ENCODE measurements around the gene PLD1. TPM values are rescaled to one million over a fixed set of nuclear protein-coding genes. Genes with fewer than 3 reads are reported as not detected.

Gene PLD1
- total RNA-seq, 2 donors from 2014 or later: 9.5 to 15.9 TPM

DNA sequence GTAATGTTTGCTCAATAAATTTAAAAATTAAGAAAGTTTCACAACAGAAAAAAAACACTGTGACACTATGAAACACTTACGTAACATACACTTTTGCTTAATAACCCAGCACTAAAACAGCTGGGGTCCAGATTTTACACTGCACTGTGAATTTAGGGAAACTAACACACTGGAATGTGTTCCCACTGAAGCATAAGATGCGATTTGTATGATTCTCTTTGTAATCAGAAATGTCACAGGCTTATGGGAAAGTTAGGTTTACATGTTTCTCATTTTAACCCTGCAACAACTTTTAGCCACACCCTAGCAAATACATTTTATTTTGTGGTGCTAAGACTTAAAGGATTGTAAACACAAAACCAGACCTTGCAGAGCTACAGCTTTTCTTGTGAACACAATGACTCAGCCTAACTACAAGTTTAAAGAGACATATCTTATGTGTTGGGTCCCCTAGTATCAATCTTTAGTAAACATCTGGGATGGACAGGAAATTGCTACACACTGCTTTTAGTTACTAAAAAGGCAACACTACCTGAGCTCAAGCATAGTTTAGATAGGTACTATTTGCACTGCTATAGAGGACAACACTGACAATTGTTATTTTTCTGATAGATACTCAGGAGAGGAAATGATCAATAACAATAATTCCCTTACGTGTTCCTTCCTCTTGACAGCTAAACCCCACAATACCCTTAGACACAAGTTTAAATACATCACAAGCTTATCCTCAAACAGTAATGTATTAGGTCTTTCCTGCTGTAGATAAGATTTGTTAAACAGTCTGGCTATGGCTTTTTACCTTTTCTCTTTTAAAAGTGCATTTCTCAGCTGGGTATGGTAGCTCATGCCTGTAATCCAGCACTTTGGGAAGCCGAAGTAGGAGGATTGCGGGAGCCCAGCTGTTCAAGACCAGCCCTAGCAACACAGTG is 3.8 kb downstream of the PLD1 start:
- TF ChIP-seq, protein P1, sequence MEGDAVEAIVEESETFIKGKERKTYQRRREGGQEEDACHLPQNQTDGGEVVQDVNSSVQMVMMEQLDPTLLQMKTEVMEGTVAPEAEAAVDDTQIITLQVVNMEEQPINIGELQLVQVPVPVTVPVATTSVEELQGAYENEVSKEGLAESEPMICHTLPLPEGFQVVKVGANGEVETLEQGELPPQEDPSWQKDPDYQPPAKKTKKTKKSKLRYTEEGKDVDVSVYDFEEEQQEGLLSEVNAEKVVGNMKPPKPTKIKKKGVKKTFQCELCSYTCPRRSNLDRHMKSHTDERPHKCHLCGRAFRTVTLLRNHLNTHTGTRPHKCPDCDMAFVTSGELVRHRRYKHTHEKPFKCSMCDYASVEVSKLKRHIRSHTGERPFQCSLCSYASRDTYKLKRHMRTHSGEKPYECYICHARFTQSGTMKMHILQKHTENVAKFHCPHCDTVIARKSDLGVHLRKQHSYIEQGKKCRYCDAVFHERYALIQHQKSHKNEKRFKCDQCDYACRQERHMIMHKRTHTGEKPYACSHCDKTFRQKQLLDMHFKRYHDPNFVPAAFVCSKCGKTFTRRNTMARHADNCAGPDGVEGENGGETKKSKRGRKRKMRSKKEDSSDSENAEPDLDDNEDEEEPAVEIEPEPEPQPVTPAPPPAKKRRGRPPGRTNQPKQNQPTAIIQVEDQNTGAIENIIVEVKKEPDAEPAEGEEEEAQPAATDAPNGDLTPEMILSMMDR (conservative IDR thresholded peaks at IDR 0.05): no peak
- no peak overlapping the region for H3K9ac ChIP-seq (ENCODE audit: extremely low read depth, low read length, poor library complexity, severe bottlenecking)
- Mint-ChIP-seq H3K27ac (no peak overlapping the region), H3K36me3 (ENCODE audit: low read depth) (no peaks in the 10 kb centered on the region), H3K9me3 (no peaks in the 10 kb centered on the region), H3K27me3 (ENCODE audit: insufficient read depth) (peaks cover 30% of the 10 kb centered on the region), H3K4me3 (no peak overlapping the region), H3K4me1 (peaks cover 13% of the 10 kb centered on the region)
- H3K27ac ChIP-seq (ENCODE audit: low read depth, low read length): no peak overlapping the region
- DNase-seq: no peak
- H3K36me3 ChIP-seq (ENCODE audit: control insufficient read depth, insufficient read depth, low read length): no peaks in the 10 kb centered on the region
- 88 to 92% methylated on average over 3 to 5 of the region's 5 CpGs for WGBS, 2 experiments (ENCODE audit: insufficient coverage in 1 of 2, insufficient read length in 1 of 2)
- H3K4me1 ChIP-seq (ENCODE audit: control insufficient read depth, insufficient read depth, low read length): peaks cover 5% of the 10 kb centered on the region
- no peak overlapping the region for H3K4me3 ChIP-seq (ENCODE audit: low read length)
- peaks cover 17% of the 10 kb centered on the region for H3K27me3 ChIP-seq (ENCODE audit: control insufficient read depth, insufficient read depth, low read length, poor library complexity, severe bottlenecking)
- no peaks in the 10 kb centered on the region for H3K9me3 ChIP-seq (ENCODE audit: control insufficient read depth, low read length)

DNA sequence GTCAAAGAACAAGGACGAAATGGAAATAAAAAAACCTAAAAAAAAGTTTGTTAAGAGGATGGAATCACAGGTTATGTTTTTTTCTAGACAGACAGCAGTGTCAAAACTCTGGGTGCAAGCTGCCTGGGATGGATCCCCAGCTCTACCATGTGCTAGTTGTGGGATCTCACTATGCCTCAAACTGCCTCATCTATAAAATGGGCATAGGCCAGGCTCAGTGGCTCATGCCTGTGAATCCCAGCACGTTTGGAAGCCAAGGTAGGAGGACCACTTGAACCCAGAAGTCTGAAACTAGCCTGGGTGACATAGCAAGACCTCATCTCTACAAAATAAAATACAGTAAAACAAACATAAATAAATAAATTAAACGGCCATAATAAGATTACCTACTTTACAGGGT is 4.6 kb downstream of the PLD1 start:
- H3K27me3 Mint-ChIP-seq (ENCODE audit: insufficient read depth): peaks cover 23% of the 10 kb centered on the region
- no peaks in the 10 kb centered on the region for H3K36me3 Mint-ChIP-seq (ENCODE audit: low read depth)
- Histone ChIP-seq H3K4me3 (ENCODE audit: low read length) (no peak overlapping the region), H3K27me3 (ENCODE audit: control insufficient read depth, insufficient read depth, low read length, poor library complexity, severe bottlenecking) (peaks cover 9% of the 10 kb centered on the region), H3K27ac (ENCODE audit: low read depth, low read length) (no peak overlapping the region), H3K4me1 (ENCODE audit: control insufficient read depth, insufficient read depth, low read length) (peaks cover 5% of the 10 kb centered on the region), H3K9ac (ENCODE audit: extremely low read depth, low read length, poor library complexity, severe bottlenecking) (no peak overlapping the region), H3K9me3 (ENCODE audit: control insufficient read depth, low read length) (no peaks in the 10 kb centered on the region), H3K36me3 (ENCODE audit: control insufficient read depth, insufficient read depth, low read length) (no peaks in the 10 kb centered on the region)
- no peak for DNase-seq
- no peak overlapping the region for H3K27ac Mint-ChIP-seq
- WGBS, 2 experiments (ENCODE audit: insufficient coverage in 1 of 2, insufficient read length in 1 of 2): 86 to 92% methylated on average over 2 of the region's 3 CpGs
- H3K9me3 Mint-ChIP-seq: no peaks in the 10 kb centered on the region
- TF ChIP-seq, protein P1 (conservative IDR thresholded peaks at IDR 0.05): no peak
- H3K4me1 Mint-ChIP-seq: peaks cover 12% of the 10 kb centered on the region
- H3K4me3 Mint-ChIP-seq: no peak overlapping the region

DNA sequence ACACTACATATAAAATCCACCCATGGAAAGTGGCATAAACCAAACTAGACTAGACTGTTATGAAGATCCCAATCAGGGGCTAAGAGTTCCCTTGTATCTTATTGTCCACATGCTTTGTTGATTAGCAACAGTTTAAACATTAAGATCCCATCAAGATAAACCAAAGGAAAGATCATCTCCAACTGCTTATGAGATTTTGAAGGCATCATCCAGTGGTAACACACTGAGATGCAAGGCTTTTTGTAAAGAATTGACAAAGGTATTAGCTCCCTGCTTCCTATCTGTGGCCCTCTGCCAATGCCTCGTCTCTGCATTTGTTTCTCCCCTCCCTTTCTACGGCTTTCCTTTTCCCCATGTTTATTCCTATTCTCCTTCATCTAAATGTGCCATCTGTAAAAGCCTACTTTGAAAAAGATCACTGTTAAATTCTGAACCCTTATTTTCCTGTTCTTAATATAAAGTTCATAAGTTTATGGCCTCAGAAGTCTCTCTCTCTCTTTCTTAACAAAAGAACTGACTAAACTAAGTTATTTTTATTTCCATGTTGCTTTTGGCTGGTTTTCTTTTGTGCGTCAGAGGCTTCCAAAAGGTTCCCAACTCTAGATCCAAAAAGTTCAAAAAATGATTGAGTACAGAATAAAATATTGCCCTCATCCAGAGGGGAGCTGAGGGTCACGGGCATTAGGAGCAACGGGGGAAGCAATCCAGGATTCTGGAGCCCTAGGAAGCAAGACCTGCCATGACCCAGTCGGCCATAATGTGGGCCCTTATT is 5.5 kb downstream of the PLD1 start:
- H3K27me3 Mint-ChIP-seq (ENCODE audit: insufficient read depth): peaks cover 21% of the 10 kb centered on the region
- no peak for DNase-seq
- no peaks in the 10 kb centered on the region for H3K36me3 Mint-ChIP-seq (ENCODE audit: low read depth)
- Histone ChIP-seq H3K27ac (ENCODE audit: low read depth, low read length) (no peak overlapping the region), H3K9me3 (ENCODE audit: control insufficient read depth, low read length) (no peaks in the 10 kb centered on the region), H3K27me3 (ENCODE audit: control insufficient read depth, insufficient read depth, low read length, poor library complexity, severe bottlenecking) (peaks cover 9% of the 10 kb centered on the region), H3K4me3 (ENCODE audit: low read length) (no peak overlapping the region), H3K4me1 (ENCODE audit: control insufficient read depth, insufficient read depth, low read length) (peaks cover 5% of the 10 kb centered on the region), H3K36me3 (ENCODE audit: control insufficient read depth, insufficient read depth, low read length) (no peaks in the 10 kb centered on the region), H3K9ac (ENCODE audit: extremely low read depth, low read length, poor library complexity, severe bottlenecking) (no peak overlapping the region)
- H3K9me3 Mint-ChIP-seq: no peaks in the 10 kb centered on the region
- TF ChIP-seq, protein P1 (conservative IDR thresholded peaks at IDR 0.05): no peak
- WGBS, 2 experiments (ENCODE audit: insufficient coverage in 1 of 2, insufficient read length in 1 of 2): 83 to 94% methylated on average over 5 of the region's 6 CpGs
- no peak overlapping the region for H3K4me3 Mint-ChIP-seq
- no peak overlapping the region for H3K27ac Mint-ChIP-seq
- H3K4me1 Mint-ChIP-seq: peaks cover 12% of the 10 kb centered on the region

Measured in endodermal cell (in vitro differentiated cells).